IMR-90 (cell line): ENCODE data around the gene AADAC. TPM values are rescaled to one million over a fixed set of nuclear protein-coding genes. Genes with fewer than 3 reads are reported as not detected.

Source experiments
- ATAC-seq: fragments of 200-7000 bp; cut with Tn5 transposase; 2 replicates; pipeline ENCODE4 v1.9.1; 2020; ENCODE audit warnings: low read depth, mild to moderate bottlenecking, moderate library complexity
- BruUV-seq: library from RNA; stranded (reverse); fragments of 400-500 nt; replicated peaks from 2 replicates; lab custom pipeline; 2021; lab: Mats Ljungman, UMichigan
- CTCF ChIA-PET: fragments of 300-600 bp; formaldehyde crosslinking; extraction: SDS; loops from one replicate; lab custom pipeline; 2021; ENCODE audit warnings: antibody characterized with exemption; lab: Yijun Ruan, JAX
- POLR2A ChIA-PET: fragments of 300-600 bp; sonication (Branson Sonifier 250); formaldehyde crosslinking; loops from one replicate; lab custom pipeline; 2022; ENCODE audit warnings: antibody characterized with exemption; ENCODE audit not compliant: unreplicated experiment; lab: Charles Lee
- DNase-seq: peaks from one replicate; pipeline ENCODE4 v3.0.0; 2013
- H2AFZ ChIP-seq: replicated peaks from 2 replicates; pipeline ENCODE3; 2013; ENCODE audit warnings: low read length, mild to moderate bottlenecking; ENCODE audit not compliant: poor library complexity
- H2AK5ac ChIP-seq: 2 replicates; pipeline ENCODE4 v1.6.1; 2013; ENCODE audit warnings: low read depth, low read length, inconsistent platforms
- H2AK9ac ChIP-seq: replicated peaks from 2 replicates; pipeline ENCODE3; 2013; ENCODE audit warnings: mild to moderate bottlenecking, low read depth, low read length, moderate library complexity; ENCODE audit not compliant: poor library complexity
- H2BK120ac ChIP-seq: 2 replicates; pipeline ENCODE4 v1.6.1; 2013; ENCODE audit warnings: low read depth, low read length, inconsistent platforms
- H2BK15ac ChIP-seq: 3 replicates; pipeline ENCODE4 v1.6.1; 2013; ENCODE audit warnings: low read depth, low read length, inconsistent platforms
- H2BK20ac ChIP-seq: 2 replicates; pipeline ENCODE4 v1.6.1; 2013; ENCODE audit warnings: low read depth, mild to moderate bottlenecking, inconsistent platforms, low read length, moderate library complexity
- H2BK5ac ChIP-seq: 2 replicates; pipeline ENCODE4 v1.6.1; 2013; ENCODE audit warnings: mild to moderate bottlenecking, low read depth, low read length, inconsistent platforms; ENCODE audit not compliant: poor library complexity, severe bottlenecking
- H3K14ac ChIP-seq: replicated peaks from 2 replicates; pipeline ENCODE4 v1.6.1; 2013; ENCODE audit warnings: low read depth, low read length, inconsistent platforms
- H3K18ac ChIP-seq: 2 replicates; pipeline ENCODE4 v1.6.1; 2013; ENCODE audit warnings: low read depth, low read length, control low read depth
- H3K23ac ChIP-seq: 2 replicates; pipeline ENCODE4 v1.6.1; 2013; ENCODE audit warnings: low read depth, low read length, inconsistent platforms
- H3K27ac ChIP-seq: 2 replicates; pipeline ENCODE4 v1.5.1; 2013; ENCODE audit warnings: mild to moderate bottlenecking, control low read depth, low read length; ENCODE audit not compliant: insufficient read depth
- H3K27me3 ChIP-seq: 2 replicates; pipeline ENCODE4 v1.6.1; 2013; ENCODE audit warnings: low read length; ENCODE audit not compliant: control insufficient read depth, insufficient read depth
- H3K36me3 ChIP-seq: 2 replicates; pipeline ENCODE4 v1.6.1; 2013; ENCODE audit warnings: low read length, mixed read lengths; ENCODE audit not compliant: control insufficient read depth, insufficient read depth
- H3K4ac ChIP-seq: 2 replicates; pipeline ENCODE4 v1.6.1; 2013; ENCODE audit warnings: low read depth, low read length, inconsistent platforms
- H3K4me1 ChIP-seq: 2 replicates; pipeline ENCODE4 v1.6.1; 2013; ENCODE audit warnings: low read length, mixed read lengths; ENCODE audit not compliant: control insufficient read depth, insufficient read depth
- H3K4me2 ChIP-seq: 2 replicates; pipeline ENCODE4 v1.6.1; 2013; ENCODE audit warnings: low read depth, mild to moderate bottlenecking, control low read depth, low read length, moderate library complexity
- H3K4me3 ChIP-seq: 2 replicates; pipeline ENCODE4 v1.5.1; 2013; ENCODE audit warnings: low read depth, mild to moderate bottlenecking, control low read depth, low read length, moderate library complexity; ENCODE audit not compliant: insufficient read depth
- H3K56ac ChIP-seq: 2 replicates; pipeline ENCODE4 v1.6.1; 2013; ENCODE audit warnings: low read length, inconsistent platforms; ENCODE audit not compliant: insufficient read depth; ENCODE audit errors: extremely low read depth
- H3K79me1 ChIP-seq, 2 experiments: 2 replicates each; pipeline ENCODE4 v1.6.1; 2013; ENCODE audit warnings: low read length in 2 of 2, inconsistent platforms in 1 of 2, low read depth in 1 of 2
- H3K9ac ChIP-seq: 2 replicates; pipeline ENCODE4 v1.6.1; 2013; ENCODE audit warnings: low read depth, low read length, control low read depth
- H3K9me1 ChIP-seq: 2 replicates; pipeline ENCODE4 v1.6.1; 2013; ENCODE audit warnings: low read length, inconsistent platforms; ENCODE audit not compliant: insufficient read depth
- H3K9me3 ChIP-seq: 2 replicates; pipeline ENCODE4 v1.6.1; 2013; ENCODE audit warnings: low read length; ENCODE audit not compliant: control insufficient read depth, insufficient read depth
- H4K20me1 ChIP-seq: 2 replicates; pipeline ENCODE4 v1.6.1; 2013; ENCODE audit warnings: low read length, inconsistent platforms; ENCODE audit not compliant: insufficient read depth
- H4K5ac ChIP-seq: 2 replicates; pipeline ENCODE4 v1.6.1; 2013; ENCODE audit warnings: mild to moderate bottlenecking, low read depth, low read length, control low read depth
- H4K8ac ChIP-seq, 2 experiments: 2 replicates each; pipeline ENCODE4 v1.6.1; 2013; ENCODE audit warnings: low read depth in 2 of 2, low read length in 2 of 2, control low read depth in 1 of 2, inconsistent platforms in 1 of 2
- H4K91ac ChIP-seq: 2 replicates; pipeline ENCODE4 v1.6.1; 2013; ENCODE audit warnings: low read depth, low read length, inconsistent platforms; ENCODE audit not compliant: insufficient read depth
- BHLHE40 ChIP-seq: fragments of 150-350 bp; IDR thresholded peaks from 2 replicates; pipeline ENCODE4 v1.6.1; 2016; ENCODE audit warnings: mild to moderate bottlenecking, low read depth, low read length
- CHD1 ChIP-seq: IDR thresholded peaks from 2 replicates; pipeline ENCODE4 v1.6.1; 2012; ENCODE audit warnings: low read depth, low read length, improper control_type of control experiment
- FOS ChIP-seq: fragments of 150-350 bp; IDR thresholded peaks from 2 replicates; pipeline ENCODE4 v1.6.1; 2016; ENCODE audit warnings: low read depth, low read length
- MAFK ChIP-seq: IDR thresholded peaks from 2 replicates; pipeline ENCODE4 v1.6.1; 2012; ENCODE audit warnings: low read depth, low read length, improper control_type of control experiment
- MAZ ChIP-seq: IDR thresholded peaks from 2 replicates; pipeline ENCODE4 v1.6.1; 2012; ENCODE audit warnings: low read depth, mild to moderate bottlenecking, low read length, improper control_type of control experiment, moderate library complexity, borderline replicate concordance
- MXI1 ChIP-seq: IDR thresholded peaks from 2 replicates; pipeline ENCODE4 v1.6.1; 2012; ENCODE audit warnings: low read depth, mild to moderate bottlenecking, low read length, moderate library complexity, borderline replicate concordance
- NFE2L2 ChIP-seq: fragments of 150-350 bp; IDR thresholded peaks from 2 replicates; pipeline ENCODE4 v1.6.1; 2016; ENCODE audit warnings: low read depth, mild to moderate bottlenecking, low read length
- RAD21 ChIP-seq: IDR thresholded peaks from 2 replicates; pipeline ENCODE4 v1.6.1; 2012; ENCODE audit warnings: low read length, improper control_type of control experiment
- RCOR1 ChIP-seq: IDR thresholded peaks from 2 replicates; pipeline ENCODE4 v1.6.1; 2012; ENCODE audit warnings: mild to moderate bottlenecking, low read length, improper control_type of control experiment; ENCODE audit not compliant: insufficient replicate concordance
- RFX5 ChIP-seq: IDR thresholded peaks from 2 replicates; pipeline ENCODE4 v1.8.0; 2012; ENCODE audit warnings: low read depth, mild to moderate bottlenecking, low read length, moderate library complexity
- SMC3 ChIP-seq: fragments of 150-350 bp; IDR thresholded peaks from 2 replicates; pipeline ENCODE4 v1.6.1; 2016; ENCODE audit warnings: low read depth, mild to moderate bottlenecking, antibody characterized with exemption, low read length, moderate library complexity
- dilution Hi-C: fragments of 300-500 bp; cut with HindIII; formaldehyde crosslinking; loops from one replicate; pipeline ENCODE4 v1.14.3; 2018; ENCODE audit warnings: low sequenced_read_pairs; ENCODE audit not compliant: unreplicated experiment
- in situ Hi-C: fragments of 300-500 bp; cut with MboI; formaldehyde crosslinking; loops from 3 replicates; pipeline ENCODE4 v1.14.3; 2019; ENCODE audit warnings: low sequenced_read_pairs, inconsistent platforms, mixed read lengths
- intact Hi-C: fragments of 100-400 bp; cut with micrococcal nuclease; formaldehyde crosslinking; loops from 2 replicates; pipeline ENCODE4 v1.10.0; 2022
- polyA plus RNA-seq, 3 experiments: library from polyadenylated mRNA; depleted of rRNA; stranded (reverse); fragments of >200 nt; gene quantifications; 2 replicates each; pipeline ENCODE4 v1.2.3, GENCODE V29; 2012; ENCODE audit warnings: low replicate concordance in 1 of 3
- total RNA-seq: library from RNA; depleted of rRNA; stranded (reverse); fragments of >200 nt; gene quantifications from 2 replicates; pipeline ENCODE4 v1.2.3, GENCODE V29; 2012
- TF ChIP-seq, protein P1 (sequence below): fragments of 150-350 bp; IDR thresholded peaks from 2 replicates; pipeline ENCODE4 v1.6.1; 2017; ENCODE audit warnings: mild to moderate bottlenecking, antibody characterized with exemption, low read length, low read depth
- TF ChIP-seq, protein P2 (sequence below): fragments of 150-350 bp; IDR thresholded peaks from 2 replicates; pipeline ENCODE4 v1.6.1; 2016; ENCODE audit warnings: low read depth, mild to moderate bottlenecking, low read length, moderate library complexity, borderline replicate concordance
- TF ChIP-seq, protein P3 (sequence below): conservative IDR thresholded peaks from 2 replicates; pipeline ENCODE4 v1.5.1; 2012; ENCODE audit warnings: mild to moderate bottlenecking, low read depth, low read length, improper control_type of control experiment

Gene AADAC
- total and polyA plus RNA-seq, 2 of the 4 experiments (the other 2 are of a cell fraction) = not detected

DNA sequence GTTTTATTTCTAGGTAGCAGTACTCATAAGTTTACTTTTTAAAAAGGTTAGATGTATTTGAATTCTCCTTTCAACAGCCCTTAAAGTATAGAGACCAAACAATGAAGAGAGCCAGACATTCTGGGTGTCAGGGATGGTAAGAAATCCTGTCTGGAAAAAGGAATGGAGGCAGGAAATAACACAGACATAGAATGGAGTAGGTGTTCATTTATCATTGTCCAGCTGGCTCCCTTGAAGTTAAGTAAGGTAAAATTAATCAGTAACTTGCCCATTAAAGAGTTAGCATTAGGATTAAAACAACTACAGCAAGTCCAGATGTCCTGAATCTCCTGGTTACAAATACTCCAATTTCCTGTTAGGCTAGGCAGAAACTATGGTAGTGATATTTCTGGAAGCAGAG is 46.0 kb downstream of the AADAC start:
- Histone ChIP-seq H3K9me1 (no peaks in the 10 kb centered on the region), H2AK5ac (no peak overlapping the region), H3K9me3 (no peaks in the 10 kb centered on the region), H2BK15ac (no peak overlapping the region), H2AFZ (no peak overlapping the region), H4K91ac (no peak overlapping the region), H3K27ac (no peak overlapping the region), H3K36me3 (no peaks in the 10 kb centered on the region), H3K14ac (no peak overlapping the region), H3K18ac (no peak overlapping the region), H2BK5ac (no peak overlapping the region), H2AK9ac (no peak overlapping the region), H3K27me3 (no peaks in the 10 kb centered on the region), H3K4me3 (no peak overlapping the region), H3K79me1 (no peaks in the 10 kb centered on the region), H4K8ac (0 out of 4 replicates have a peak overlapping the region, but pooled peaks of 1 of the 2 experiments have one; percentile 10), H3K9ac (no peak overlapping the region), H2BK120ac (peak overlapping the region; percentile 25; the same call in 1 of the 2 replicates), H3K4ac (no peak overlapping the region), H3K23ac (no peak overlapping the region), H3K4me1 (peaks cover 7% of the 10 kb centered on the region; the same call in 1 of the 2 replicates), H3K4me2 (no peak overlapping the region), H2BK20ac (no peak overlapping the region), H4K20me1 (no peaks in the 10 kb centered on the region), H3K56ac (no peak overlapping the region), H4K5ac (peak overlapping the region; percentile 25; the same call in 1 of the 2 replicates)
- in situ Hi-C loops (no loop called here), dilution Hi-C loops (no loop called here), intact Hi-C loops (no loop called here)
- ChIA-PET POLR2A (no interaction called here), CTCF (no interaction called here)
- DNase-seq (no peak), ATAC-seq (no peak)
- no TSS peak for BruUV-seq
- TF ChIP-seq, protein P1, sequence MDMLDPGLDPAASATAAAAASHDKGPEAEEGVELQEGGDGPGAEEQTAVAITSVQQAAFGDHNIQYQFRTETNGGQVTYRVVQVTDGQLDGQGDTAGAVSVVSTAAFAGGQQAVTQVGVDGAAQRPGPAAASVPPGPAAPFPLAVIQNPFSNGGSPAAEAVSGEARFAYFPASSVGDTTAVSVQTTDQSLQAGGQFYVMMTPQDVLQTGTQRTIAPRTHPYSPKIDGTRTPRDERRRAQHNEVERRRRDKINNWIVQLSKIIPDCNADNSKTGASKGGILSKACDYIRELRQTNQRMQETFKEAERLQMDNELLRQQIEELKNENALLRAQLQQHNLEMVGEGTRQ = no peak
- TF ChIP-seq RAD21 (no peak), MXI1 (no peak), NFE2L2 (no peak), SMC3 (no peak), BHLHE40 (no peak), MAZ (no peak), FOS (no peak), CHD1 (no peak), RFX5 (no peak), MAFK (no peak), RCOR1 (no peak)
- TF ChIP-seq, protein P2, sequence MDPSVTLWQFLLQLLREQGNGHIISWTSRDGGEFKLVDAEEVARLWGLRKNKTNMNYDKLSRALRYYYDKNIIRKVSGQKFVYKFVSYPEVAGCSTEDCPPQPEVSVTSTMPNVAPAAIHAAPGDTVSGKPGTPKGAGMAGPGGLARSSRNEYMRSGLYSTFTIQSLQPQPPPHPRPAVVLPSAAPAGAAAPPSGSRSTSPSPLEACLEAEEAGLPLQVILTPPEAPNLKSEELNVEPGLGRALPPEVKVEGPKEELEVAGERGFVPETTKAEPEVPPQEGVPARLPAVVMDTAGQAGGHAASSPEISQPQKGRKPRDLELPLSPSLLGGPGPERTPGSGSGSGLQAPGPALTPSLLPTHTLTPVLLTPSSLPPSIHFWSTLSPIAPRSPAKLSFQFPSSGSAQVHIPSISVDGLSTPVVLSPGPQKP = no peak
- TF ChIP-seq, protein P3, sequence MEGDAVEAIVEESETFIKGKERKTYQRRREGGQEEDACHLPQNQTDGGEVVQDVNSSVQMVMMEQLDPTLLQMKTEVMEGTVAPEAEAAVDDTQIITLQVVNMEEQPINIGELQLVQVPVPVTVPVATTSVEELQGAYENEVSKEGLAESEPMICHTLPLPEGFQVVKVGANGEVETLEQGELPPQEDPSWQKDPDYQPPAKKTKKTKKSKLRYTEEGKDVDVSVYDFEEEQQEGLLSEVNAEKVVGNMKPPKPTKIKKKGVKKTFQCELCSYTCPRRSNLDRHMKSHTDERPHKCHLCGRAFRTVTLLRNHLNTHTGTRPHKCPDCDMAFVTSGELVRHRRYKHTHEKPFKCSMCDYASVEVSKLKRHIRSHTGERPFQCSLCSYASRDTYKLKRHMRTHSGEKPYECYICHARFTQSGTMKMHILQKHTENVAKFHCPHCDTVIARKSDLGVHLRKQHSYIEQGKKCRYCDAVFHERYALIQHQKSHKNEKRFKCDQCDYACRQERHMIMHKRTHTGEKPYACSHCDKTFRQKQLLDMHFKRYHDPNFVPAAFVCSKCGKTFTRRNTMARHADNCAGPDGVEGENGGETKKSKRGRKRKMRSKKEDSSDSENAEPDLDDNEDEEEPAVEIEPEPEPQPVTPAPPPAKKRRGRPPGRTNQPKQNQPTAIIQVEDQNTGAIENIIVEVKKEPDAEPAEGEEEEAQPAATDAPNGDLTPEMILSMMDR = no peak
